ENCODE data around the gene ASAH2B.
"Not testable (repeated sequence)": the region's sequence is repeated elsewhere in the genome, so short reads cannot be mapped to it uniquely, and the experiment has no call there.

Gene ASAH2B

GRCh38 chr10:50766774-50767513 is 27.2 kb downstream of the ASAH2B start:
- not testable (repeated sequence) for H3K4me3 ChIP-seq (ENCODE audit: low read length); H3K4me1 ChIP-seq (ENCODE audit: insufficient read depth, low read length)

DNA sequence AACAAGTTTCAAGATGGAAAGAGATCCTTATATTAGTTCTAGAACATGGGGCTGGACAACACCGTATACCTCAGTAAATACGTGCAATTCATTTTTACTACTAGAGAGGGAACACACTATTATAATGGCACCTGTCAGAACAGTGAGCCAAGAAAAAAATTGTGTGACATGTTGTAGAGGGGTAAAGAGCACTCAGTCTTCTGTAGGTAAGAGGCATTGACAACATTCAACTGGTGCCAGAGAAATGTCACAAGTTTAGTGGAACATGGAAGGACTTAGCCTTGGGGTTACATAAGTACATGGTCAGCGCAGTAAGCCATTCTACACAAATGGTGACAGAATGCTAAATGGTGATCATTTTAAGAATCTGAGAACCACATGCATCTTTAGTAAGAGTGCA is 32.3 kb downstream of the ASAH2B start:
- not testable (repeated sequence) for H3K27me3 ChIP-seq (ENCODE audit: insufficient read depth, low read length); H3K4me3 ChIP-seq (ENCODE audit: low read length); H3K36me3 ChIP-seq (ENCODE audit: insufficient read depth, low read depth, low read length); H3K4me1 ChIP-seq (ENCODE audit: insufficient read depth, low read length); H3K27ac ChIP-seq (ENCODE audit: low read length); H3K9me3 ChIP-seq (ENCODE audit: insufficient read depth, low read depth, low read length); H3K9ac ChIP-seq (ENCODE audit: low read depth, low read length)

More at GRCh38 chr10:50766774-50767513, 27.2 kb downstream of the ASAH2B start:
- not testable (repeated sequence) for H3K9me3 ChIP-seq (ENCODE audit: insufficient read depth, low read depth, low read length); H3K9ac ChIP-seq (ENCODE audit: low read depth, low read length); H3K27me3 ChIP-seq (ENCODE audit: insufficient read depth, low read length); H3K27ac ChIP-seq (ENCODE audit: low read length); H3K36me3 ChIP-seq (ENCODE audit: insufficient read depth, low read depth, low read length)

DNA sequence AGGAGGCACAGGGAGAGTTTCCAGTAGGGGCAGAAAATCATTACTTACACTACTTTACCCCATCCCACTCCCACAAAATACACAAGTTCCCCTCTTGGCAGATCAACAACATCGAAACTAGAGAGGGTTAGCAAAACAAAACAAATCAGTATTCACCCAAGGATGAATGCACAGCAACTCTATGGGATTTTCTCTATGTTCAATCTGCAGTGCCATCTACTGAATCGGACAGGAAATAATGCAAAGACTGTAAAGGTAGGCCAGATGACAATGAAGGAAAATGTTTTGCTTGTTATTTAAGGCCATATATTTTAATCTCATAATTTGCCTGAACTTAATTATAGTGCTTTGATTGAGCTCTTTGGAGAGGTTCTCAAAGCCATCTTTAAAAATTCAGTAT is 35.1 kb downstream of the ASAH2B start:
- not testable (repeated sequence) for H3K27ac ChIP-seq (ENCODE audit: low read length); H3K4me1 ChIP-seq (ENCODE audit: insufficient read depth, low read length); H3K36me3 ChIP-seq (ENCODE audit: insufficient read depth, low read depth, low read length); H3K9ac ChIP-seq (ENCODE audit: low read depth, low read length); H3K4me3 ChIP-seq (ENCODE audit: low read length); H3K27me3 ChIP-seq (ENCODE audit: insufficient read depth, low read length); H3K9me3 ChIP-seq (ENCODE audit: insufficient read depth, low read depth, low read length)

- not testable (repeated sequence) for H3K27ac ChIP-seq (ENCODE audit: low read length); H3K9me3 ChIP-seq (ENCODE audit: insufficient read depth, low read depth, low read length); H3K4me3 ChIP-seq (ENCODE audit: low read length); H3K36me3 ChIP-seq (ENCODE audit: insufficient read depth, low read depth, low read length); H3K9ac ChIP-seq (ENCODE audit: low read depth, low read length); H3K4me1 ChIP-seq (ENCODE audit: insufficient read depth, low read length); H3K27me3 ChIP-seq (ENCODE audit: insufficient read depth, low read length)
Observed at GRCh38 chr10:50780036-50780435, 40.3 kb downstream of the ASAH2B start.

DNA sequence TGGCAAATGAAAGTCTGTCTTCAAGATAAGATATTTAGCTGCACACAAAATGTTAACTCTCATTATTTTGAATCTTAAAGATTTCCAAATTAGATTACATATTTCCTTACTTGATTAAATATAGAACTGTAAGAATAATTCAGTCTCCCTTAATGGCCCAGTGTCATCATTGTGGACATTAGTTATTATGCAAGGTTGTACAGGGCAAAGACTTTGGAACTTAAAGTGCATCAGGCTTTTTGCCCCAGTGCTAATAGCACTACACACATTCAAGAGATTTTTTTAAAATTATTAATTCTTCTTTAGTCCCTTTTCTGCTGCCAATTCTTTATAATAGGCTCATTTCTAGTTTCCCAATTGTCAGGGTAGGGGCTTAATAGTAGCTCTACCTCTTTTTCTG is 42.3 kb downstream of the ASAH2B start:
- H3K36me3 ChIP-seq (ENCODE audit: insufficient read depth, low read depth, low read length); H3K4me3 ChIP-seq (ENCODE audit: low read length); H3K9me3 ChIP-seq (ENCODE audit: insufficient read depth, low read depth, low read length); H3K9ac ChIP-seq (ENCODE audit: low read depth, low read length); H3K27me3 ChIP-seq (ENCODE audit: insufficient read depth, low read length); H3K4me1 ChIP-seq (ENCODE audit: insufficient read depth, low read length); H3K27ac ChIP-seq (ENCODE audit: low read length): not testable (repeated sequence)

- not testable (repeated sequence) for H3K36me3 ChIP-seq (ENCODE audit: insufficient read depth, low read depth, low read length); H3K9me3 ChIP-seq (ENCODE audit: insufficient read depth, low read depth, low read length); H3K9ac ChIP-seq (ENCODE audit: low read depth, low read length); H3K27ac ChIP-seq (ENCODE audit: low read length); H3K4me1 ChIP-seq (ENCODE audit: insufficient read depth, low read length); H3K27me3 ChIP-seq (ENCODE audit: insufficient read depth, low read length)
- H3K4me3 ChIP-seq (ENCODE audit: low read length): 0 out of 2 replicates have a peak overlapping the region, but pooled peaks have one; percentile 16
Observed at GRCh38 chr10:50787962-50788361, 48.2 kb downstream of the ASAH2B start.

GRCh38 chr10:50788951-50789945 is 49.5 kb downstream of the ASAH2B start:
- Histone ChIP-seq H3K27ac (ENCODE audit: low read length) (no peak overlapping the region), H3K9ac (ENCODE audit: low read depth, low read length) (no peak overlapping the region), H3K4me1 (ENCODE audit: insufficient read depth, low read length) (peaks cover 4% of the 10 kb centered on the region; the same call in 1 of the 2 replicates), H3K9me3 (ENCODE audit: insufficient read depth, low read depth, low read length) (no peaks in the 10 kb centered on the region), H3K4me3 (ENCODE audit: low read length) (no peak overlapping the region), H3K27me3 (ENCODE audit: insufficient read depth, low read length) (no peaks in the 10 kb centered on the region), H3K36me3 (ENCODE audit: insufficient read depth, low read depth, low read length) (no peaks in the 10 kb centered on the region)

- Histone ChIP-seq H3K27me3 (ENCODE audit: insufficient read depth, low read length) (no peaks in the 10 kb centered on the region), H3K27ac (ENCODE audit: low read length) (no peak overlapping the region), H3K9me3 (ENCODE audit: insufficient read depth, low read depth, low read length) (no peaks in the 10 kb centered on the region), H3K4me3 (ENCODE audit: low read length) (no peak overlapping the region), H3K36me3 (ENCODE audit: insufficient read depth, low read depth, low read length) (no peaks in the 10 kb centered on the region), H3K9ac (ENCODE audit: low read depth, low read length) (no peak overlapping the region), H3K4me1 (ENCODE audit: insufficient read depth, low read length) (no peaks in the 10 kb centered on the region)
Observed at GRCh38 chr10:50794490-50794889, 54.8 kb downstream of the ASAH2B start.

GRCh38 chr10:50796693-50797092 is 57.0 kb downstream of the ASAH2B start:
- Histone ChIP-seq H3K27me3 (ENCODE audit: insufficient read depth, low read length) (no peaks in the 10 kb centered on the region), H3K36me3 (ENCODE audit: insufficient read depth, low read depth, low read length) (no peaks in the 10 kb centered on the region), H3K27ac (ENCODE audit: low read length) (no peak overlapping the region), H3K9ac (ENCODE audit: low read depth, low read length) (no peak overlapping the region), H3K9me3 (ENCODE audit: insufficient read depth, low read depth, low read length) (no peaks in the 10 kb centered on the region), H3K4me3 (ENCODE audit: low read length) (no peak overlapping the region), H3K4me1 (ENCODE audit: insufficient read depth, low read length) (no peaks in the 10 kb centered on the region)

- Histone ChIP-seq H3K4me1 (ENCODE audit: insufficient read depth, low read length) (no peaks in the 10 kb centered on the region), H3K27ac (ENCODE audit: low read length) (no peak overlapping the region), H3K9me3 (ENCODE audit: insufficient read depth, low read depth, low read length) (no peaks in the 10 kb centered on the region), H3K9ac (ENCODE audit: low read depth, low read length) (no peak overlapping the region), H3K36me3 (ENCODE audit: insufficient read depth, low read depth, low read length) (no peaks in the 10 kb centered on the region), H3K27me3 (ENCODE audit: insufficient read depth, low read length) (no peaks in the 10 kb centered on the region), H3K4me3 (ENCODE audit: low read length) (no peak overlapping the region)
Observed at GRCh38 chr10:50798297-50798696, 58.6 kb downstream of the ASAH2B start.

DNA sequence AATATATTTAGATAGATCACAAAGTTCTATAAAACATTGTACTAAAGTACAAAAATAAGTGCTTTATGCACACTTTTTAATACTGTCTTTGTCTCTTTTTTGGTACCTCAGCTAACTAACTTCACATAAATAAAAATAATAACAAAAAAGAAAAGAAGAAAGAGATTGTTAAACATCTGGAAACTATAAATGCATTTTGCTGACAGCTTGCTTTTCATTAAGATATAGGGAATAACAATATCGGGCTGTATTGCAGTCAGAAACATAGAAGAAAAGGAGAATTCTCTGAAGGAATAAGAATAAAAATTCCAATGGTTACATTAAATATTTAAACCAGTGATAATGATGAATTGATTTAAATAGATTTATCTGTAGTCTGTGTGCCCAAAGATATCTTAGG is 59.9 kb downstream of the ASAH2B start:
- Histone ChIP-seq H3K4me3 (ENCODE audit: low read length) (no peak overlapping the region), H3K36me3 (ENCODE audit: insufficient read depth, low read depth, low read length) (no peaks in the 10 kb centered on the region), H3K27me3 (ENCODE audit: insufficient read depth, low read length) (no peaks in the 10 kb centered on the region), H3K9ac (ENCODE audit: low read depth, low read length) (no peak overlapping the region), H3K27ac (ENCODE audit: low read length) (no peak overlapping the region), H3K9me3 (ENCODE audit: insufficient read depth, low read depth, low read length) (no peaks in the 10 kb centered on the region), H3K4me1 (ENCODE audit: insufficient read depth, low read length) (no peaks in the 10 kb centered on the region)
